ENCODE results near the gene ST6GALNAC3.
"Not testable (repeated sequence)": the region's sequence is repeated elsewhere in the genome, so short reads cannot be mapped to it uniquely, and the experiment has no call there.

Gene ST6GALNAC3

DNA sequence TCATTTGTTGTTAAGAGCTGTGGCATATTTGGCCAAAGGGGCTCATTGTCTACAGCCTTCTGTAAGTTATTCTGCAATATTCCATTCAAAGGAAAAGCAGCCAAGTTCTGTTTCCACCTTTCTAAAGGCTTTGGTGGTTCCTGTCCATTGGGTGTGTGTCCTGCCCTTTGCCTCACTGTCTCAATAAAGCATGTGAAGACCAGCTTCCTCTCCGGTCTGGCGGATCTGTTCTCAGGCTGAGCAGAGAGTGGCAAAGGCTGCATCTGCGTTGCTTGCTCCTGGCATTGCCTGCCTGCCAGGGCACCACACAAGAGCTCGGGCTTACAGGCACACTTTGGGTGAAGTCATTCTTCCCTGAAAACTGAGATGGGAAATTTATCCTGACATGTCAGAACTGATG, 34.9 kb downstream of the ST6GALNAC3 start:
- no peak for DNase-seq

- no peak for DNase-seq
These were observed 35.5 kb downstream of the ST6GALNAC3 start for GRCh38 chr1:76109901-76110560.

DNA sequence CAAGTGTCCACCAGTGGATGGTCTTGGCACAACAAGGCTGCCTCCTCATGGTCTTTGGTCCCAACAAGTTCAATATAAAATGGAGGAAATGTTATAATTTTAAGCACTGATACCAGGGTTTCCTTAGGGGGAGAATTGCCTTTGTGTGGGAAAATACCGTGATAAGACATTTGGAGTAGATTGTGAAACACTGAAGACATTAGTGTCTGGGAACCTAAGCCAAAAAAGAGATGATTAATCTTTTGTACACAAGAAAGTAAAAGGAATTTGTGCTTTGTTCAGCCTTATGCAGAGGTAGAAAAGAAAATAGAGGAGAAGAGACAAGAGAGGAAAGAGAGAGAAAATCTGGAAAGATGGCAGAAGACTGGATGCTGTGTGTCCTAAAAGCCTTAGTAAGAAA, 36.1 kb downstream of the ST6GALNAC3 start:
- DNase-seq = no peak

DNA sequence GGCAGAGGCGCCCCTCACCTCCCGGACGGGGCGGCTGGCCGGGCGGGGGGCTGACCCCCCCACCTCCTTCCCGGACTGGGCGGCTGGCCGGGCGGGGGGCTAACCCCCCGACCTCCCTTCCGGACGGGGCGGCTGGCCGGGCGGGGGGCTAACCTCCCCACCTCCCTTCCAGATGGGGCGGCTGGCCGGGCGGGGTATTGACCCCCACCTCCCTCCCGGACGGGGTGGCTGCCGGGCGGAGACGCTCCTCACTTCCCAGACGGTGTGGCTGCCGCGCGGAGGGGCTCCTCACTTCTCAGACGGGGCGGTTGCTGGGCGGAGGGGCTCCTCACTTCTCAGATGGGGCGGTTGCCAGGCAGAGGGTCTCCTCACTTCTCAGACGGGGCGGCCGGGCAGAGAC, 37.8 kb downstream of the ST6GALNAC3 start:
- DNase-seq = not testable (repeated sequence)

DNA sequence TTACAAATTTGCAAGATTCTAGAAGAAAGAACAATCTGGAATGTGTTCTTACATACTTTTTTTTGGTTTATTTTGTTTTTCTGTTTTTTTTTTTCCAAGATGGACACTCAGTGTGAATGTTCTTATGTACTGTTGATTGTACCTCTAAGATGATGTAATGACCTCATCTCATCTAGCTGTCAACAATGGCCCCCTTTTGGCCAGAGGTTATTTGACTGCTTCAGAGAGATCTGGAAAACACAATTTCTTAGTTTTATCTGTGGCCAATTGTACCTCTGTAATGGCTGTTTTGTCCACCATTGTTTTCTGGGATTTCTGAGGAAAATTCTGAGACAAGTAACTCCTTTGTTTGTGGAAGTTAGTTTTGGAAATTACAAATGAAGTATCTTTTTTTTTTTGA, 38.9 kb downstream of the ST6GALNAC3 start:
- no peak for DNase-seq

DNA sequence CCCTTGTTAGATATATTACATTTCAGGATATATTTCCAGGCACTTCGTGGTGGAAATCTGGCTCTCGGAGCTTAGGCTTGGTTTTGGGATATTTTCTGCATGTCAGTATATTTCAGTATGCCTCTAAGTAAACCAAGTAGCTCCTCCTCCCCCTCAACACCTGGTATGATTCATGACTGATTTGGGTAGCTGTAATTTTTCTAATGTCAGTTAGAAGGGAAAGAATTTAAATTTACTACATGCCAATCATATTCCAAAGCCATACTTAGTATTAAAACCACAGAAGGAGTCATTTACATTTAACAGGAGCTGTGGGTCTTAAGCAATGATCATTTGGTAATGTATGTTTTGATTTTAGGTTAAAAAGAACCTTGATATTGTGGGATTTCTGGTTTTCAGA, 40.6 kb downstream of the ST6GALNAC3 start:
- no peak for DNase-seq

- no peak for DNase-seq
These were observed 47.3 kb downstream of the ST6GALNAC3 start for GRCh38 chr1:76121850-76122249.

DNA sequence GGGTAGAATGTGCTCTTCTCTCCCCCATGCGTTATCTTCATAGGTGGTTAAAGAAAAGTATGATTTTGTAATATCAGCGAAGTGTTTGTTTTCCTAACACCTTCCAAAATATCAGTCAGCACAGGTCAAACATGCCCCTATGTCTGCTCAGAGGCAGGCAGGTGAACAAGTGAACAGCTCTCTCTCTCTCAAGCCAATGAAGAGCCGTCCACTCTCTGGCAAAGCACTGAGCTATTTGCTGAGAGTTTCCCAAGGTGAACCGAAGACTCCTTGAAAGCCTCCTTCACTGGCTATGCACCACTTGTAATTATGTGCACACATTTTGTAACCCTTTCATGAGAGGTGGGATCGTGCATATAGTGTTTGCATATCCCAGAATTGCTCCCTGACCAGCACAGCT, 47.7 kb downstream of the ST6GALNAC3 start:
- no peak for DNase-seq

DNA sequence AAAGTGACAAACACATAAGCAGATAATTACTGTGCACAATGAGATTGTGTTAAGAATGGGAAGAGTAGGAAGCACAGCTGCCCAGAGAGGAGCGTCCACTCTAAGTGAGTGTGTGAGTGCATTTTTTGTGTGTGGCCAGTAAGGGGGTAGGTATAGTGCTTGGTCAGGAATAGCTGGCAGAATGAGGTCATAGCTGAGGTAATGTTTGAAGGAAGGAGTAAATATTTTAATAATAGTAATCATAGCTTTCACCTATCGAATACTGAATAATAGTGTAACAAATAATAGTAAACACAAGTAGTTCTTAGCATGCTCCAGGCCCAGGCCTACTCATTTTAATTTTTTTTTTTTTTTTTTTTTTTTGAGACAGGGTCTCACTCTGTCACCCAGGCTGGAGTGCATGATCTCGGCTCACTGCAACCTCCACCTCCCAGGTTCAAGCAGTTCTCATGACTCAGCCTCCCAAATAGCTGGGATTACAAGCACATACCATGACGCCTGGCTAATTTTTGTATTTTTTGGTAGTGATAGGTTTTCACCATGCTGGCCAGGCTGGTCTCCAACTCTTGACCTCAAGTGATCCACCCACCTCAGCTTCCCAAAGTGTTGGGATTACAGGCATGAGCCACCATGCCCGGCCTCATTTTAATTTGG, 49.0 kb downstream of the ST6GALNAC3 start:
- not testable (repeated sequence) for DNase-seq

DNA sequence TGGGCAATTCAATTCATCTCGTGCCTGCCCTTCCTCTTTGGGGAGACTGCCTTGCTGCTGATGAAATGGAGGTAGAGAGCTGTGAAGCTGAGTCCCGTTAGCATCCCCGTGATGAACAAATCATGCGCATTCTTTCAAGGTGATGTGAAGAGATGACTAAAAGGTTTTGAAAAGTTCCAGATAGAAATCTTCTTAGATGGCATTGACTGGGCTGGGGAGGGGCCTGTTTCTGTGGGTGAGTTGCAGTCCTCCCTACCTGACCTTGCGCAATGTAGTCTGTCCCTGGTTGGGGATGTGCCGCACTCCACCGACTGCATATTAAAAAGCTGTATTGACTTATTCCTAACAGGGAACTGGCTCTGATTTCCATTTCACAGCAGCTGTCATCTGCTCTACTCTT, 49.6 kb downstream of the ST6GALNAC3 start:
- no peak for DNase-seq

DNA sequence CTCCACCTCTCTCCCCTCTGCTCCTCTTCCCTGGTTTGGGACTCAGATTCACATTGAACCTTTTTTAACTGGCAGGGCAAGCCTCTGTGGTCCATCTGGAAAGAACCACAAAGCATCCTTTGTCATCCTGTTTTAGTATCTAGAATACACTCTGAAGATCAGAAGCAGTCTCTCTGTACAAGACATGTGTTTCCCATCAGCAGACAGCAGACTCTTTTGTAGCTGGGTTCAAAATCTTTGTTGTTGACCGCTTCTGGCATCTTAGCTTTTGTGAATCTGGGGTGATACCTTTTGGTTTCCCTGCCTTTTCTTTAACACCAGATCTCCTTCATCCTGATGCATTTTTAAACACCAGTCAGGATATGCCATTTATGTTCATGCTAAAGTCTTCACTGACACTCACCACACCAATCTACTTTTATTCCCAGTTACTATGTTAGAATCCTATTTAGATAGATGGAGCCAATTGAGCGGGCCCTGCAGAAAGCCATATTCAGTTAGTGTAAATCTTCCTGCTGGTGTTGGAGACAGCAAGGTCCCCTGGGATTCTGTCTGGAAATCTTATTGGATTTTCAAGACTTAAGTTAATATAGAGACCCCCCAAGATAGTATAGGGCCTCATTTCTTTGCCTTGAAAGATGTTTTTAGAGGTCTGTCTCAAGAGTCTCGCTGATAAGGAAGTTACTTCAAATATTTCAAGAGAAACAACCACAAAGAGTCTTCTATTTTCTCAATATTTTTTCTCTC, 51.1 kb downstream of the ST6GALNAC3 start:
- no peak for DNase-seq

- no peak for DNase-seq
These were observed 53.5 kb downstream of the ST6GALNAC3 start for GRCh38 chr1:76128096-76128495.

GRCh38 chr1:76129731-76130130, 55.2 kb downstream of the ST6GALNAC3 start:
- no peak for DNase-seq

GRCh38 chr1:76130992-76131391, 56.4 kb downstream of the ST6GALNAC3 start:
- no peak for DNase-seq

DNA sequence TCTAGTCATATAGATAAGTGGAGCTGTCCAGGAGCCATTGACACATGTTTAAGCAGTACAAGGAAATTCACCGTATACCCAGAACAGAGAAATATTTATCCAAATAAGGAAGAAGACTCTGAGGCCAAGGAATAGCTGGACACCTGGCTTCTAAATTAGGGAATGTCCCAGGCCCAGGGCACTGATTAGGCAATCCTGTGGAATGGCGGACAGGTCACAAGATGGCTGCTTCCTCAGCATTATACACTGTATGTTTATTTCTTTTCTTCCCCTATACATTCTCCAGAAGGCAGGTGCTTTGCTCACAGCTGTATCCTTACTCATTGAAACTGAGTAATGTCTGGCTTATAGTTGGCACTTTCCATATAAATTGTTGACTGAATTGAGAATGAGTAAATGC, 59.4 kb downstream of the ST6GALNAC3 start:
- no peak for DNase-seq

GRCh38 chr1:76135835-76136234, 61.3 kb downstream of the ST6GALNAC3 start:
- DNase-seq = no peak

DNA sequence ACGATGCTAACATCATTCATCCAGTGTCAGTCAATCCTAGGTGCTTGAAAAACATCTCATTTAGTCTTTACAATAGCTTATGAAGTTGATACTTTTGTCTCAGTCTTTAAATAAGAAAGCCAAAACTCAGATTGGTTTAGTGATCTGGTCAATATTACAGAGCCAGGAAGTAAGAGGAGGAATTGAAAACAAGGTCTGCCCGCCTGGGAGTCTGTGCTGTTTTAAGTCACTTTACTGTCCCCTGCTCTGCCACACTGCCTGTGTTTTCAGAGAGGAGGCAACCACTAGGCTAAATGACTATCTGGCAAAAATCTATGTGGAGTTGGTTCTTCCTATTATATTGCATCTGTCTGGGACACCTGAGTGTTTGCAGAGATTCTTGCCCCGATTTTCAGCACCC, 62.3 kb downstream of the ST6GALNAC3 start:
- no peak for DNase-seq

DNA sequence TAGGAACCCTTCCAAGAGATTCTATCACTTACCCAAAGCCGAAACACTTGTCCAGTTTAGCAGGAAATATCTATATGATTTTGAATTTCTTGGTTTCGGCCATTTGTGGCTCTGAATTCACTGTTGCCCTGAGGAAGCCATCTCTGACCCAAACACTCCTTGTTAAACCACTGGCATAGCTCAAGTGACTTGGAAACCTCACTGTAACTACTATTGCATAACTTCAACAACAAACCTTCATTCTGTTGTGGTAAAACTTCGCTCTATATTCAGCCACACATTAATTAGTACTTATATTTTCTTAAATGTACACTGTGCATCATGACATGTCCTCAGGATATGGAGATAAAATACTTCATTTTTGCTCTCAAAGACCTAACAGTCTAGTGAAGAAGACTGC, 63.2 kb downstream of the ST6GALNAC3 start:
- no peak for DNase-seq

DNA sequence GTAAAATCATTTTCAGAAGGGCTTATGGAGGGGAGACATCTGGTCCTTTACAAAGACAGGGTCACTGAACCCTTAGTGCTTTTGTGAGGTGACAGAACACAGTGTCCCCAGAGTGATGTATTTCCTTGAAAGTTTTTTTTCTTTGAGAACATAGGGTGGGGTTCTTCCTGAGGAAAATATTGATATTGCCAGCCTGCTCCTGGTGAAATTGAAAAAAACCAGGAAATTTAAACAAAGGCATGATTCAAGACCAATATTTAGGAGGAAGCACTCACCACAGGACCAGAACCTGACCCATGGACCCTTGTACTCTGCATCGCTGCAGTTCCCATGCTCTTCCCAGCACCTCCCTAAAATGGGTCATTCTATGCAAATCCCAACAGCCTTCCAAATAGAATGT, 63.7 kb downstream of the ST6GALNAC3 start:
- DNase-seq = no peak

DNA sequence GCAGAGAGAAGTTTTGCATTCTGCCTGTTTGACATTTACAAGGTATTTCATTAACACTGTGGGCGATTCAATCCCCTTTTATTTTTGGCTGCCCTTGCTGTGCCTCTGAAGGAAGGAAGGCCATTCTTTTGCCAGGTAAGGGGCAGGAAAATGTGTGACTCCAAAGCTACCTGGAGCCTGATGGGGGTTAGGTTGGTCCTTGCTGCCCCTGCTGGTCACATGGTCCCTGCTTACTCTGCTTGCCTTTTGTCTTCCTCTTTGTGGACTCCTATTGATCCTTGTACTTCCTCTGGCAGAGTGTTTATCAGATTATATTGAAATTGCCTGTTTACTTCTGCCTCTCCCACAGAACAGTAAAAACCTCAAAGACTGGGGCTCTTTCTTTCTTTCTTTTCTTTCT, 65.7 kb downstream of the ST6GALNAC3 start:
- DNase-seq = no peak

GRCh38 chr1:76141929-76142328, 67.4 kb downstream of the ST6GALNAC3 start:
- no peak for DNase-seq

- DNase-seq = no peak
These were observed 68.4 kb downstream of the ST6GALNAC3 start for GRCh38 chr1:76142771-76143540.

DNA sequence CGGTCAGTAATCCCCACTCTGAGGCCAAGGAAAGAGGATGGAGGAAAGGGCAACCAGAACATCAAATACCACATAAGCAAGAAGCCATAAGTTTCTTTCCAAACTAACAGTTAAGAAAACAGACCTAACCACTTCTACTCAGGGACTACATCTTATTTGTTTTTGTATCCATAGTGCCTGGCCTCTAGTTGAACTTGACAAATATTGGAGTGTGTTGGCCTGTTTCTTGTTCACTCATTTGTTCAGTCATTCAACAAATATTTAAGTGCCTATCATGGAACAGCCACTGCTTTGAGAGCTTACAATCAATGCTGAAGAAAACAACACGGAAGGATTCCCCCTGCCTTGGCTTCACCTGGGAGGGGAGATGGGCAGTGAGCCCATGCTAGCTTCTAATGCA, 69.7 kb downstream of the ST6GALNAC3 start:
- DNase-seq = no peak

Measured in NCI-H1417 treated with DMSO at 0.1 percent for 48 hours (cell line).